Measurements from ENCODE around the gene LTBR. TPM values are rescaled to one million over a fixed set of nuclear protein-coding genes. Genes with fewer than 3 reads are reported as not detected.

Gene LTBR
- total RNA-seq, 1 experiment from 2014 or later = 178 TPM

GRCh38 chr12:6368906-6369525, 14.9 kb upstream of the LTBR start:
- Histone ChIP-seq H2AFZ (no peak overlapping the region), H4K20me1 (ENCODE audit: insufficient read depth) (no peaks in the 10 kb centered on the region), H3K4me2 (peak overlapping the region; percentile 80), H3K36me3 (ENCODE audit: low read depth) (peaks cover 18% of the 10 kb centered on the region; the same call in 1 of the 2 replicates), H3K79me2 (ENCODE audit: low read depth) (peaks cover 91% of the 10 kb centered on the region), H3K9me3 (ENCODE audit: insufficient read depth, low read depth) (no peaks in the 10 kb centered on the region), H3K4me1 (replicated peaks; ENCODE audit: insufficient read depth) (peaks cover 72% of the 10 kb centered on the region), H3F3A (ENCODE audit: insufficient read depth, low read depth) (peaks cover 74% of the 10 kb centered on the region), H3K27me3 (ENCODE audit: insufficient read depth, low read depth) (no peaks in the 10 kb centered on the region), H3K9me2 (ENCODE audit: insufficient read depth) (no peaks in the 10 kb centered on the region), H3K4me3 (no peak overlapping the region), H3K27ac (peak overlapping the region; percentile 21; the same call in 1 of the 2 replicates)
- BruUV-seq (replicated peaks) = no TSS peak
- no peak for DNase-seq
- TF ChIP-seq CTCF (conservative IDR thresholded peaks at IDR 0.05) (no peak), EZH2 (IDR thresholded peaks at IDR 0.05; ENCODE audit: low read depth) (no peak)
- intact Hi-C loops (cut with micrococcal nuclease; ENCODE audit: unreplicated experiment) = no loop called here
- ChIA-PET POLR2A (ENCODE audit: unreplicated experiment) (interaction anchor here (0.5 to 0.6 kb wide), 3 partner anchors 58 to 280 kb away, joined by 3 to 15 read pairs (median 6); partner anchors contain the start of gene PLEKHG6), CTCF (interaction anchor here (0.6 kb wide), 1 partner anchor 22 kb away, joined by 5 read pairs; no protein-coding TSS in a partner anchor)

- H3K27ac ChIP-seq = peak overlapping the region; percentile 89
- no peaks in the 10 kb centered on the region for H3K27me3 ChIP-seq (ENCODE audit: insufficient read depth, low read depth)
- peaks cover 91% of the 10 kb centered on the region for H3K79me2 ChIP-seq (ENCODE audit: low read depth)
- no peak overlapping the region for H2AFZ ChIP-seq
- peak overlapping the region; percentile 43; the same call in 1 of the 2 replicates for H3K4me3 ChIP-seq
- peaks cover 18% of the 10 kb centered on the region; the same call in 1 of the 2 replicates for H3K36me3 ChIP-seq (ENCODE audit: low read depth)
- H3K4me1 ChIP-seq (replicated peaks; ENCODE audit: insufficient read depth) = peaks cover 62% of the 10 kb centered on the region
- POLR2A ChIA-PET (ENCODE audit: unreplicated experiment) = interaction anchor here (0.6 to 2.0 kb wide), 8 partner anchors 14 to 481 kb away, joined by 4 to 52 read pairs (median 18); partner anchors contain the start of genes CDCA3 and LTBR
- H3K9me3 ChIP-seq (ENCODE audit: insufficient read depth, low read depth) = no peaks in the 10 kb centered on the region
- DNase-seq = no peak
- H3F3A ChIP-seq (ENCODE audit: insufficient read depth, low read depth) = peaks cover 66% of the 10 kb centered on the region
- H4K20me1 ChIP-seq (ENCODE audit: insufficient read depth) = no peaks in the 10 kb centered on the region
- TF ChIP-seq EZH2 (IDR thresholded peaks at IDR 0.05; ENCODE audit: low read depth) (no peak), CTCF (conservative IDR thresholded peaks at IDR 0.05) (no peak)
- BruUV-seq (replicated peaks) = no TSS peak
- H3K4me2 ChIP-seq = peak overlapping the region; percentile 80
- no peaks in the 10 kb centered on the region for H3K9me2 ChIP-seq (ENCODE audit: insufficient read depth)
- intact Hi-C loops (cut with micrococcal nuclease; ENCODE audit: unreplicated experiment) = no loop called here
- CTCF ChIA-PET = interaction anchor here (0.7 to 1.6 kb wide), 3 partner anchors 14 to 57 kb away, joined by 3 to 6 read pairs (median 5); partner anchors contain the start of gene LTBR
These were observed 13.9 kb upstream of the LTBR start for GRCh38 chr12:6369916-6370575.

- Histone ChIP-seq H3K36me3 (ENCODE audit: low read depth) (peaks cover 18% of the 10 kb centered on the region; the same call in 1 of the 2 replicates), H3K27ac (peak overlapping the region; percentile 89), H3K27me3 (ENCODE audit: insufficient read depth, low read depth) (no peaks in the 10 kb centered on the region), H3F3A (ENCODE audit: insufficient read depth, low read depth) (peaks cover 65% of the 10 kb centered on the region), H2AFZ (no peak overlapping the region; the same call in 1 of the 2 replicates), H3K4me3 (peak overlapping the region; percentile 43), H3K9me2 (ENCODE audit: insufficient read depth) (no peaks in the 10 kb centered on the region), H3K4me2 (peak overlapping the region; percentile 80), H3K79me2 (ENCODE audit: low read depth) (peaks cover 89% of the 10 kb centered on the region), H4K20me1 (ENCODE audit: insufficient read depth) (no peaks in the 10 kb centered on the region), H3K4me1 (replicated peaks; ENCODE audit: insufficient read depth) (peaks cover 57% of the 10 kb centered on the region), H3K9me3 (ENCODE audit: insufficient read depth, low read depth) (no peaks in the 10 kb centered on the region)
- intact Hi-C loops (cut with micrococcal nuclease; ENCODE audit: unreplicated experiment) = no loop called here
- DNase-seq = no peak
- ChIA-PET CTCF (interaction anchor here (0.6 to 1.6 kb wide), 6 partner anchors 14 to 92 kb away, joined by 3 to 6 read pairs (median 4); partner anchors contain the start of gene LTBR), POLR2A (ENCODE audit: unreplicated experiment) (interaction anchor here (0.5 to 2.0 kb wide), 20 partner anchors 13 to 205 kb away, joined by 3 to 52 read pairs (median 4); partner anchors contain the start of genes LTBR and TNFRSF1A)
- no peak for TF ChIP-seq EZH2 (IDR thresholded peaks at IDR 0.05; ENCODE audit: low read depth)
- TF ChIP-seq CTCF (conservative IDR thresholded peaks at IDR 0.05) = no peak
- BruUV-seq (replicated peaks) = TSS peak; percentile 13
These were observed 13.4 kb upstream of the LTBR start for GRCh38 chr12:6370576-6370935.
